ENCODE measurements around the gene MKNK1. TPM values are rescaled to one million over a fixed set of nuclear protein-coding genes. Genes with fewer than 3 reads are reported as not detected.
A peak's percentile ranks its signal among the peaks of the same experiment; 100 is the strongest.

Gene MKNK1
- total RNA-seq, 4 donors from 2014 or later: 27.7 to 37.0 (median 29.3) TPM

GRCh38 chr1:46617108-46617800 is 13.2 kb upstream of the MKNK1 start:
- TF ChIP-seq EP300 (IDR thresholded peaks at IDR 0.05) (no peak), POLR2A (IDR thresholded peaks at IDR 0.05; ENCODE audit: low read depth) (no peak), POLR2AphosphoS5 (IDR thresholded peaks at IDR 0.05) (no peak), CTCF (IDR thresholded peaks at IDR 0.05) (no peak)
- H3K9me3 ChIP-seq: no peaks in the 10 kb centered on the region
- H3K4me1 ChIP-seq: peaks cover 44 to 50% (median 46%) of the 10 kb centered on the region in 4 donors
- DNase-seq (ENCODE audit: extremely low spot score): no peak
- H3K4me3 ChIP-seq: peak overlapping the region; percentile 83 to 99 (median 86)
- H3K27ac ChIP-seq (replicated peaks in 1 of 4): peak overlapping the region; percentile 94 to 97 (median 95)
- intact Hi-C loops (cut with DNase I): loop anchor here (5.0 kb wide), 1 partner anchor 50 kb away; the partner anchor contains the start of gene ATPAF1
- H3K36me3 ChIP-seq: peaks cover 0 to 8% (median 3%) of the 10 kb centered on the region in 4 donors
- no peaks in the 10 kb centered on the region for H3K27me3 ChIP-seq
- 50% methylated on average over 8 of the region's 10 CpGs for WGBS

- TF ChIP-seq POLR2A (IDR thresholded peaks at IDR 0.05; ENCODE audit: low read depth): peak; percentile 70
- no peak for TF ChIP-seq EP300 (IDR thresholded peaks at IDR 0.05)
- TF ChIP-seq POLR2AphosphoS5 (IDR thresholded peaks at IDR 0.05): peak; percentile 75 to 82
- TF ChIP-seq CTCF (IDR thresholded peaks at IDR 0.05): peak in 1 of 3 experiments; percentile 5
- peaks cover 52 to 56% (median 53%) of the 10 kb centered on the region in 4 donors for H3K4me1 ChIP-seq
- peak; percentile 97 for DNase-seq (ENCODE audit: extremely low spot score)
- no peaks in the 10 kb centered on the region for H3K27me3 ChIP-seq
- intact Hi-C loops (cut with DNase I): loop anchor here (5.0 kb wide), 1 partner anchor 51 kb away; the partner anchor contains the start of gene ATPAF1
- H3K27ac ChIP-seq (replicated peaks in 1 of 4): peak within 1 kb of the TSS; percentile 94 to 97 (median 95)
- peaks cover 0 to 15% (median 10%) of the 10 kb centered on the region in 4 donors for H3K36me3 ChIP-seq
- WGBS: 0% methylated on average over 19 of the region's 62 CpGs
- H3K4me3 ChIP-seq: peak within 1 kb of the TSS; percentile 83 to 99 (median 86)
- no peaks in the 10 kb centered on the region for H3K9me3 ChIP-seq
These were observed 12.4 kb upstream of the MKNK1 start, which contains the start of gene MOB3C for GRCh38 chr1:46616277-46617107. Gene MOB3C, minus strand, starts transcription at chr1:46616811. Its CDS starts 3,490 bp downstream, at chr1:46613321.

GRCh38 chr1:46615735-46616134 is 11.7 kb upstream of the MKNK1 start:
- intact Hi-C loops (cut with DNase I): loop anchor here (5.0 kb wide), 1 partner anchor 52 kb away; the partner anchor contains the start of gene ATPAF1
- 22% methylated on average over 2 of the region's 3 CpGs for WGBS
- TF ChIP-seq EP300 (IDR thresholded peaks at IDR 0.05) (no peak), CTCF (IDR thresholded peaks at IDR 0.05) (no peak), POLR2A (IDR thresholded peaks at IDR 0.05; ENCODE audit: low read depth) (no peak), POLR2AphosphoS5 (IDR thresholded peaks at IDR 0.05) (no peak)

GRCh38 chr1:46615088-46615487 is 11.0 kb upstream of the MKNK1 start:
- 87% methylated on average over 2 of the region's 2 CpGs for WGBS
- DNase-seq (ENCODE audit: extremely low spot score): no peak
- peaks cover 2 to 29% (median 17%) of the 10 kb centered on the region in 4 donors for H3K36me3 ChIP-seq
- no peaks in the 10 kb centered on the region for H3K9me3 ChIP-seq
- TF ChIP-seq CTCF (IDR thresholded peaks at IDR 0.05): no peak
- no peak for TF ChIP-seq POLR2A (IDR thresholded peaks at IDR 0.05; ENCODE audit: low read depth)
- no peak for TF ChIP-seq POLR2AphosphoS5 (IDR thresholded peaks at IDR 0.05)
- TF ChIP-seq EP300 (IDR thresholded peaks at IDR 0.05): no peak
- no peaks in the 10 kb centered on the region for H3K27me3 ChIP-seq
- H3K4me3 ChIP-seq: peak overlapping the region; percentile 83 to 99 (median 86)
- peaks cover 55 to 68% (median 61%) of the 10 kb centered on the region in 4 donors for H3K4me1 ChIP-seq
- H3K27ac ChIP-seq (replicated peaks in 1 of 4): peak overlapping the region; percentile 94 to 97 (median 95)
- intact Hi-C loops (cut with DNase I): loop anchor here (5.0 kb wide), 1 partner anchor 52 kb away; the partner anchor contains the start of gene ATPAF1

More at GRCh38 chr1:46615735-46616134, 11.7 kb upstream of the MKNK1 start:
- DNase-seq (ENCODE audit: extremely low spot score): no peak
- Histone ChIP-seq H3K27me3 (no peaks in the 10 kb centered on the region), H3K4me3 (peak overlapping the region; percentile 83 to 99 (median 86)), H3K4me1 (peaks cover 55 to 63% (median 61%) of the 10 kb centered on the region in 4 donors), H3K9me3 (no peaks in the 10 kb centered on the region), H3K27ac (replicated peaks in 1 of 4) (peak overlapping the region; percentile 94 to 97 (median 95)), H3K36me3 (peaks cover 0 to 22% (median 14%) of the 10 kb centered on the region in 4 donors)

Data from esophagus muscularis mucosa (tissue), 4 donors.